NCI-H526 (cell line): ENCODE measurements around the gene C19orf81.
A peak's percentile ranks its signal among the peaks of the same experiment; 100 is the strongest.
"Not testable (repeated sequence)": the region's sequence is repeated elsewhere in the genome, so short reads cannot be mapped to it uniquely, and the experiment has no call there.

Experiments used
- DNase-seq, 2 experiments: peaks; one replicate each; lab custom pipeline; 2025; lab: John Stamatoyannopoulos, UW

The C19orf81 gene

DNA sequence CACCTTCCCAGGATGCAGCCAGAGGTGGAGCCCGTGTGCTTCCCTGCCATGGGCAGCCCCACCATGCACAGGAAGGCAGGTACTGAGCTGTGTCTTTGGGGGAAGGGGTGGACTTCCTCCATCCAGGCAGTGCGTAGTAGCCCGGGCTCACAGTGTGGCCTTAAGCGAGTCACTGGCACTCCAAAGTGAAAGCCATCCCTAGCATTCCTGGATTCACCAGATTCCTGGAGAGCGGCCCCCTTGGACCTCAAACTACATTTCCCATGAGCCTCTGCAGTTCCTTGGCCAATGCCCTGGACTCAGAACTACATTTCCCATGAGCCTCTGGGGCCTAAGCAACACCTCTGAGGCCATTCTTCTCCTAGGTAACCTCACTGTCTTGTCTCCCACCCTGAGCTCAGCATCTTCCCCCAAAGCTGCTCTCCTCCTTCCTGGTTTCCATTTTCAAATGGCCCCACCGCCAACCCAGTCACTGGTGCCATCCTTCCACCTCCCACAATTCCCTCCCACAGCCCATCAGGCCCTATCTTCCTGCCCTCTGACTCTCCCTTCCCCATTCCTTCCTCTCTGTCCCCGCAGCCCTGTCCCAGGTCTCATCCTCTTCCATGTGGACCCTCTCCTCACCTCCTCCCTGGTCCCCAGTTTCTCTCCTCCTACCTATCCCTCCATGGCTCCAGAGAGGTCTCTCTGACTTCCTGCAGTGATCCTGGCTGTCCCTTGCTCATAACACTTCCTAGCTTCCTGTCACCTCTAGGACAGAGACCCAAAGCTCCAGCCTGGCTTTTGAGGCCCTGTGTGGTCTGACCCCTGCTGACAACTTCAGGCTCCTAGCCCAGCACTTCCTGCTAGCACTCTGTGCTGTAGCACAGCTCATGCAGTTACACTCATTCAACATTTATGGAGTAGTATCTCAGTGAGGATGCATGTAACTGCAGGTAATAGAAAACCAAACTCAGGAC is at the start of gene C19orf81:
C19orf81 (plus strand) TSS at position 13 of the 959 bp plus-strand sequence; CDS start at position 13, 0 bp downstream.
- peak in 1 of 2 experiments; percentile 27 for DNase-seq

DNA sequence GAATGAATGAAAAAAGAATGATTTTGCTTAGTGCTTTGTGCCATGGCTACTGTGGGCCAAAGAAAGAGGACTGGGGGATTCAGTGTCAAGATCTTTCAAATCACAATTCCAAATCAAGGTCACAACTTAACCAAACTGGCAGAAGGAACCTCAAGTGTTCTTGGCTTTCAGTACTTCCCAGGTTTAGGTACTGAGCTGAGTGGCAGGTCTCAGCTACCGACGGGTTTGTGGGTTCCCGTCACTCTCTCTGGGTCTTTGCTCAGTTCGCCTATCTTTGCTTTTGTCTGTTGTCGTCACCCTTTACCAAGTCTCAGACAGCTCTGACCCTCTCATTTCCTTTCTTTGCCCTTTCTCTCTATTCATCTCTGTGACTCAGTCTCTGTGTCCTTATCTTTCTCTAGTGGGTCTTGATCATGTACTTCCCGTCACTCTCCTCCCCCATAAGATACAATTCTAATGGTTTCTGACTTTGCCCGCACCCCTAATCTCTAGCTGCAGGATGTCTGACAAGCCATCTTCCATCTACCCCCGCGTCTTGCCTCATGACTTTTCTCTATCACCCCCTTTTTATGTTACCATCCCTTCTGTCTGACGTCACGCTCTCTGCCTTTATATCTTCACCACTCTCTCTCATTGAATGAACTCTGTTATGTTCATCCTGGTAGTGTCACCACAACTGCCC is 47.7 kb upstream of the C19orf81 start:
- DNase-seq = no peak

DNA sequence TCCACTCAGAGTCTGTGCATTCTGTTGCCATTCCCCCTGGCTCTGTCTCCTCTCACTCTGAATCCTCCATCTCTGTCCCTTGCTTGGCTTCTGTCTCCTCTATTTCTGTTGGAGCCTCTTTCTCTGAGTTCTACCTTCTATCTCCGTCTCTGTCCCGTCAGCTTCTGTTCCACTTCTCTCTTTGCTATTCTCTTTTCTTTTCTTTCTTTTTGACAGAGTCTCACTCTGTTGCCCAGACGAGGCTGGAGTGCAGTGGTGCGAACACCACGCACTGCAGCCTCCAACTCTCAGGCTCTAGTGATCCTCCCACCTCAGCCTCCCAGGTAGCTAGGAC is 47.2 kb upstream of the C19orf81 start:
- DNase-seq = no peak

DNA sequence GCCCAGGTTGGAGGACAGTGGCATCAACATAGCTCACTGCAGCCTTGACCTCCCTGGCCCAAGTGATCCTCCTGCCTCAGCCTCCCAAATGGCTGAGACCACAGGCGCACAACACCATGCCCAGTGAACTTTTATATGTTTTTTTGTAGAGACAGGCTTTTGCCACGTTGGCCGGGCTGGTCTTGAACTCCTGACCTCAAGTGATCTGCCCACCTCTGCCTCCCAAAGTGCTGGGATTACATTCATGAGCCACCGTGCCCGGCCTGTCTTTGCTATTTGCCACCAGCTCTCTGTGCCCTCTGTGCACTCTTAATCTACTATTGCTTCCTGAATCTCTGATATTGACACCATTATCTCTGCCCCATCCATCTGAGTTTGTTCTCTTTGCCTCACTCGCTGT is 46.7 kb upstream of the C19orf81 start:
- no peak for DNase-seq

DNA sequence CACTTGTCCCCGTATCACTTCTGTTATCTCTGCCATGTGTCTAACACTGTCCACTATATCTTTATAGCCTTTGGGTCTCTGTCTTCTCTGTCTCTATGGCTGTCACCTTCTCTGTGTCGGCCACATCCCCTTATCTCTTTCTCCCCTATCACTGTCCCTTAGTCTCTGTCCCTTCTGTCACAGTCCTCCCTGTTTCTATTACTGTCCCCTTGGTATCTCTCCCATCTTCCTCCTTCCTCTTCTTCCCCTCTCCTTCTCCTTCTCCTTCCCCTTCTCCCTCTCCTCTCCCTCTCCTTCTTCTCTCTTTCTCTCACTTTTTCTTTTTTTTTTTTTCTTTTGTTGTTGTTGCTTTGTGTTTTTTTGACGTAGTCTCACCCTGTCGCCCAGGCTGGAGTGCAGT is 46.3 kb upstream of the C19orf81 start:
- DNase-seq = no peak

DNA sequence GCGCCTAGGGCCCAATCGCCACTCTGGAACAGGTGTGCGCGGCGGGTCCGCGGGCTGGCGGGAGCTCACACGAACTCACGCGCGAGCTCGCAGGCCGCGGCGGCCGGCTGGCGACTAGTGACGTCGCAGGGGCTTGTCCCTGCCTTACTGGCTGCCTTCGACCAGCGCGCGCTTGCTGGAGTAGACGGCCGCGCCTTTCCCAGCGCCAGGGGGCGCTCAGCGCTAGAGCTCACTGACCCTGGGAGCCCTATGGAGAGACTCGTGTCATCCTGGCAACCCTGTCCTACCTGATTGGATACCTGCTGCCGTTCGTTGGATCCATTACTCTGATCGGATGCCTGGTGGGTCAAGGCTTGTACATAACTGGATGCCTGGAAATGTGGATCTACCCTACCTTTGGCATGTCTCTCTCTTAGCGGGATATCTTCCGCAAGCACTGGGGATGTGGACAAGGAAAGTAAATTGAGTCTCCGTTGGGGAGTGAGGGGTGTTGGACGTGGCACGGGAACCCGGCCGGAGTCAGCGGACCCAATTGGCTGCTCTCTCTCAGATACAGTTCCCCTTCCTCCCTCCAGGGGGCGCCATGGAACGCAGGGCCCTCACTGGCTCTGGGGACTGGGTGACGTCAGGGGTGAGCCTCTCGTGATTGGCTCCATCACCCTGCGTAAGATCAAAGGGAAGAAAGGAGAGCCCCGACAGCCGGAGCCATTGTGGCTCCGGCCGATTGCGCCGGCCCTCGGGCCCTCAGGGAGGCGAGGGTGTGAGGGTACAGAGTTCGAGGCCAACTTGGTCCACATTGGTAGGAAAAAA is 44.8 kb upstream of the C19orf81 start:
- DNase-seq = not testable (repeated sequence)

DNA sequence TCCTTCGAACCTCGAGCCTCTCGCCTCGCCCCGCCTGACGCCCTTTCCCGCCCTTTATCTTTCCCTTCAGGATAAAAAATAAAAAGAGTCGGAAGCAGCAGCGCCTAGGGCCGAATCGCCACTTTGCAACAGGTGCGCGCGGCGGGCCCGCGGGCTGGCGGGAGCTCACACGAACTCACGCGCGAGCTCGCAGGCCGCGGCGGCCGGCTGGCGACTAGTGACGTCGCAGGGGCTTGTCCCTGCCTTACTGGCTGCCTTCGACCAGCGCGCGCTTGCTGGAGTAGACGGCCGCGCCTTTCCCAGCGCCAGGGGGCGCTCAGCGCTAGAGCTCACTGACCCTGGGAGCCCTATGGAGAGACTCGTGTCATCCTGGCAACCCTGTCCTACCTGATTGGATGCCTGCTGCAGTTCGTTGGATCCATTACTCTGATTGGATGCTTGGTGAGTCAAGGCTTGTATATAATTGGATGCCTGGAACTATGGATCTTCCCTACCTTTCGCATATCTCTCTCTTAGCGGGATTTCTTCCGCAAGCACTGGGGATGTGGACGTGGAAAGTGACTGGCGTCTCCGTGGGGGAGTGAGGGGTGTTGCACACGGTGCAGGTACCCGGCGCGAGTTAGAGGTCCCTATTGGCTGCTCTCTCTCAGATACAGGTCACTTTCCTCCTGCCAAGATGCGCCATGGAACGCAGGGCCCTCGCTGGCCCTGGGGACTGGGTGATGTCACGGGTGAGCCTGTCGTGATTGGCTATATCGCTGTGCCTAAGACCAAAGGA is 43.0 kb upstream of the C19orf81 start:
- not testable (repeated sequence) for DNase-seq

DNA sequence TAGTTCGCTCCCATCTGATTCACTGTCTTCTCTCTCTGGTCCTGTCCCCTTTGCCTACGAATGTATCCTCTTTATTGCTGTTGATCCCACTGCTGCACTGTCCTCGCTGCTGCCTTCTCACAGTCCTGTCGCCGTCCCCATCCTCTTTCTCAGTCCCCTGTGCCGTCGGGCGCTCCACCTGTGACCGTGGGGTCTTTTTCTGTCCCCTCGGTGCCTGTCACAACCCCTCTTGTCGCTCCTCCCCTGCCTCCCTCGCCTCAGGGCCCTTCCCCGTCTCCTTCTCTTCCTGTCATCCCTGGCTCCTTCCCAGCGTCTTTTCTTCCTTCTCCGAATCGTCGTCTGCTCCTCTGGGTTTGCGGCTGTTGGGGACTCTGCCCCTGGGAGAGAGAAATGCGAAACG is 41.9 kb upstream of the C19orf81 start:
- no peak for DNase-seq

DNA sequence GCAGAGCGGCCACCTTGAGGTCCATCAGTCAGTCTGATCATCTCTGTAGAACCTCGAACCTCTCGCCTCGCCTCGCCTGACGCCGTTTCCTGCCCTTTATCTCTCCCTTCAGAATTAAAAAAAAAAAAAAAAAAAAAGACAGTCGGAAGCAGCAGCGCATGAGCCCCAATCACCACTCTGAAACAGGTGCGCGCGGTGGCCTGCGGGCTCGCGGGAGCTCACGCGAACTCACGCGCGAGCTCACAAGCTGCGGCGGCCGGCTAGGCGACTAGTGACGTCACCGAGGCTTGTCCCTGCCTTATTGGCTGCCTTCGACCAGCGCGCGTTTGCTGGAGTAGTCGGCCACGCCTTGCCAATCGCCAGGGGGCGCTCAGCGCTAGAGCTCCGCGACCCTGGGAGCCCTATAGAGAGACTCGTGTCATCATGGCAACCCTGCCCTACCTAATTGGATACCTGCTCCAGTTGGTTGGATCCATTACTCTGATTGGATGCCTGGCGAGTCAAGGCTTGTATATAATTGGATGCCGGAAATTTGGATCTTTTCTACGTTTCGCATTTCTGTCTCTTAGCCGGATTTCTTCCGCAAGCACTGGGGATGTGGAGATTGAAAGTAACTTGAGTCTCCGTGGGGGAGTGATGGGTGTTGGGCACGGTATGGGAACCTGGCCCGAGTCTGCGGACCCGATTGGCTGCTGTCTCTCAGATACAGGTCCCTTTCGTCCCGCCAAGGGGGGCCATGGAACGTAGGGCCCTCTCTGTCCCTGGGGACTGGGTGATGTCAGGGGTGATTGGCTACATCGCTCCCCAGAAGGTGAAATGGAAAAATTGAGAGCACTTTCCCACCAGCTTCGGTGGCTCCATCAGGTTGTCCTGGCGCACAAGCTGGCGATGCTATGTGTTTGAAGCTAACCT is 41.1 kb upstream of the C19orf81 start:
- peak in 1 of 2 experiments; percentile 67 for DNase-seq

DNA sequence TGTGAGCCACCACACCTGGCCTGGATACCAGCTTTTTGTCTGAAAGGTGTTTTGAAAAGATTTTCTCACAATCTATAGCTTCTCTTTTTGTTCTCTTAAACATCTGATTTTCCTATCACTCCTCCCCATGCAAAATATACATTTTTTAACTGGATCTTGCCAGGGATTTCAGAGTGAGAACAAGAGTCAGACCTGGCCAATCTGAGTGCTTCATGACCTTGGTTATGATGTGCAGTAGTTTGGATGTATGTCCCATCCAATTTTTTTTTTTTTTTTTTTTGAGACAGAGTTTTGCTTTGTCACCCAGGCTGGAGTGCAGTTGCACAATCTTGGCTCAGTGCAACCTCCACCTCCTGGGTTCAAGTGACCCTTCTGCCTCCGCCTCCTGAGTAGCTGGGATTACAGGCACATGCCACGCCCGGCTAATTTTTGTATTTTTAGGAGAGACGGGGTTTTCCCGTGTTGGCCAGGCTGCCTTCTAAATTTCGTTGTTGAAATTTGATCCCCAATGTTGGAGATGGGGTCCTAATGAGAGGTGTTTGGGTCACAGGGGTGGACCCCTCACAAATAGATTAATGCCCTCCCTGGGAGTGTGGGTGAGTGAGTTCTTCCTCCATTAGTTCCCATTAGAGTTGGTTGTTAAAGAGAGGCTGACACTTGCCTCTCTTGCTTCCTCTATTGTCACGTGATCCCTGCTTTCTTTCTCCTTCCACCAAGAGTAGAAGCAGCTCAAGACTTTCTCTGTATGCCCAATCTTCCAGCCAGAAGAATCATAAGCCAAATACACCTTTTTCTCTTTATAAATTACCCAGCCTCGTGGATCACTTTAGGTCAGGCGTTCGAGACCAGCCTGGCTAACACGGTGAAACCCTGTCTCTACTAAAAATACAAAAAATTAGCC is 36.5 kb upstream of the C19orf81 start:
- DNase-seq = not testable (repeated sequence)

DNA sequence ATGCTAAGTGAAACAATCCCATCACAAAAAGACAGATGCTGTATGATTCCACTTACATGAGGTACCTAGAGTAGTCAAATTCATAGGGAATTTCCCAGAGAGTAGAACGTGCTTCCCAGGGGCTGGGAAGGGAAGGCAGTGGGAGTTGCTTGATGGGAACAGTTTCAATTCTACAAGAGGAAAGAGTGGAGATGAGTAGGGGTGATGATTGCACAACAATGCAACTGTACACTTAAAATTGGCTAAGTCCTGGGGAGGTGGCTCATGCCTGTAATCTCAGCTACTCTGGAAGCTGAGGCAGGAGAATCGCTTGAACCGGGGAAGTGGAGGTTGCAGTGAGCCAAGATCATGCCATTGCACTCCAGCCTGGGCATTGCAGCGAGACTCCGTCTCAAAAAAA is 30.9 kb upstream of the C19orf81 start:
- not testable (repeated sequence) for DNase-seq

DNA sequence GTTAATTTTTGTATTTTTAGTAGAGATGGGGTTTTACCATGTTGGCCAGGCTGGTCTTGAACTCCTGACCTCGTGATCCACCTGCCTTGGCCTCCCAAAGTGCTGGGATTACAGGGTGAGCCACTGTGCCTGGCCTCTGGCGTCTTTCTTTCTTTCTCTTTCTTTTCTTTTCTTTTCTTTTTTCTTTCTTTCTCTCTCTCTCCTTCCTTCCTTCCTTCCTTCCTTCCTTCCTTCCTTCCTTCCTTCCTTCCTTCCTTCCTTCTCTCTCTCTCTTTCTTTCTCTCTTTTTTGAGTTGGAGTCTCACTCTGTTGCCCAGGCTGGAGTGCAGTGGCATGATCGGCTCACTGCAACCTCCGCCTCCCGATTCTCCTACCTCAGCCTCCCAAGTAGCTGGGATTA is 30.1 kb upstream of the C19orf81 start:
- DNase-seq = not testable (repeated sequence)

DNA sequence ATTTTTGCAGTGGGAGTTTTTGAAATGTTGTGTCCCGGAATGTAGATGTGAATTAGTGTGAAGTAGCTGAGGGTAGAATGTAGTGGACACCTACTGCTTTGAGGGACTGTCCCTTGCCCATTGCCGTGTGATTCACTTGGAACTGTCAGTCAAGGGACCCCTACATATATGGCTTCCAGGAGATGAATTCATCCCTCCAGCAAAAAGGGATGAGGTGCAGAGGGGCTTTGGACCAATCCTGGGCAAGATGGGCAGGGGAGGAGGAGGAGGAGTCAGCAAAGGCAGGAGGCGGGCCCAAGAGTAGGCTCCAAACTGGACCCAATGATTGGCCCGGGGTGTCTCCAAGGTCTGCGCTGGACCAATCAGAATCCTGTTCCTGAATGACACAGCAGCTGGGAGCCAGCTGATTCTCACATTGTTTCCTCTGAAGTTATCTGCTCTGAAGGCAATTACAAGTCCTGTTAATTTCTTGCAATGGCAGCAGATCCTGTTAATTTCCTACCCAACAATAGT is 28.8 kb upstream of the C19orf81 start:
- DNase-seq = not testable (repeated sequence)

DNA sequence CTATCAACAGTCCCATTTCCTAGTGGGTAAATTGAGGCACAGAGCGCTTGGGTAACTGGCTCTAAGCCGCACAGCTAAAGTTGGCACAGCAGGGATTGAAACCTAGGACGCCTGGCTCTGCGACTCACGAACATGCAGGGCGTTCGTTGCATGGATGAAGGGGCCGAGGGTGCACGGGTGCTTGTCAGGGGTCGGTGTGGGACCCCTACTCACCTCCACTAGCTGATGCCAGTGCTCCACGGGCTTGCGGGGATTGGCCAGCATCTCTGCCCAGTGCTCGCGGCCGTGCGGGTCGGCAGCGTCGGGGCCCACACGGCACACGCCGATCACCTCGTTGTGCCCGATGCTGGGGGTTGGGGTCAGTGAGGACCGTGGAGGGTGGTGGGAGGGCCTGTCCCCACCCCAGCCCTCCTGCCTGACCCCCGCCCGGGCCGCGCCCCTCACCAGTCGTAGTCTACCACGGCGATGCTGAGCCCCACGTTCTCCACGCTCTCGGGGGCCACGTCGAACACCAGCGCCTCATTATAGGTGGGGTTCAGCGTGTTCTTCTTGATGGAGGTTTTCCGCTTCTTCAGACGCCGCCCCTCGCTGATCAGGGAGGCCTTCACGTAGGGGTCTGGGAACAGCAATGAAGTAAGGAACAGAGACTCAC is 24.2 kb upstream of the C19orf81 start:
- DNase-seq = no peak

DNA sequence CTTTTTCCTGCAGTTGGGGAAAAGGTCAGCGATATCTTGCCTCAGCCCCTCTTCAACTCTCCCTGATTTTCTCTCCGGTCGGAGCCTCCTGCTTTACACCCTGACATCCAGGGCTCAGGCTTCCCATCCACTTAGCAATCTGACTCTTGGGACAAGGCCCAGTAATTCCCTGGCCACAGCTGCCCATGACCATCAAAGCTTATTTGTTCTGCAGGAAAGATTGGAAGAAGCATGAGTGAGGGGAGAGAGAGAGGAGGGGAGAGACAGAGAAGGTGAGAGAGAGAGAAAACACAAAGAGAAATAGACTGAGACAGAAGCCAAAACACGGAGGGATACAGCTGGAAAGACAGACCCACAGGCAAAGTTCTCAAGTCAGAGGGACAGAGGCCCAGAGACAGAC is 23.2 kb upstream of the C19orf81 start:
- no peak for DNase-seq

DNA sequence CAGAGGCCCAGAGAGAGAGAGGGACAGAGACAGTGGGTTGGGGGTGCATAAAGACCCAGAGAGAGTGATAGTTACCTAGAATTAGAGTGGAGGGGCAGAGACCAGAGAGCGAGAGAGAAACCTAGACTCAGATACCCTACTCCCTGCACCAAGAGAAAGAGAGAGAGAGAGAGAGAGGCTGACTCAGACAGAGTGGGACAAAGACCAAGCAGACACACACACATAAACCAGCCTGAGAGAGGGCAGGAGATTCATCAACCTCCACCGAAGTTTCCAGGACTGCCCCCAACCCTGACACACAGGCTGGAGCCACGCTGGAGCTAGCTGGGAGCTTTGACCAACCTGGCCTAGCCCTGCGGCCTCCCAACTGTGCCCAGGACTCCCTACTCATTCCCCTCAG is 22.4 kb upstream of the C19orf81 start:
- DNase-seq = no peak

DNA sequence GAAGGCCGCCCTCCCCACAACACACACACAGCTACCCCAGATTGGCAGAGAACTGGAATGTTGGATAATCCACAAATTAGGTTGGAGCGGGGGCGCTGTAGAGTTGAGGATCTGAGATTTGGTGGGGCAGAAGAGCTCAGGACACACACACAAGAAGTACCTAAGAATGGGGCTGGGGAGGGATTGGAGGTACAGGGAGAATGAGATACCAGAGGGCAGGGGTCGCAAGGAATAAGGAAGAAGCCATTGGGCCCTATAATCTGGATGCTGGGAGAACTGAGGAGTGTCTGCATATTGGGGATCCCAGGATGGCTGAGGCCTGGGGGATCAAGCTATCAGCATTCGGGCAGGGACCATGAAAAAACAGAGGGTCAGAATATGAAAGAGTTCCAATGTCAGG is 21.1 kb upstream of the C19orf81 start:
- DNase-seq = no peak

DNA sequence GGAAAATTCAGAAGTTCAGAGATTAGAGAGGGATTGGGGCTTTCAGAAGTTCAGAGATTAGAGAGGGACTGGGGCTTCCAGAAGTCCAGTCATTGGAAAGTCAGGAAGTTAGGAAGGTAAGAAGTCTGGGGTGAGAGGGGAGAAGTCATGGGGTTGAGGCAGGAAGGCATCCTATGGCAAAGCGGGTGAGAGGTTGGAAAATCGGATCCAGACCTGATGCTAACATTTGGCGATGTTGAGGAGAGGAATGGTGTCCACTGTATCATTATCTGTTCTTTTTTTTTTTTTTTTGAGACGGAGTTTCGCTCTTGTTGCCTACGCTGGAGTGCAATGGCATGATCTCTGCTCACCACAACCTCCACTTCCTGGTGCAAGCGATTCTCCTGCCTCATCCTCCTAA is 20.7 kb upstream of the C19orf81 start:
- DNase-seq = no peak

DNA sequence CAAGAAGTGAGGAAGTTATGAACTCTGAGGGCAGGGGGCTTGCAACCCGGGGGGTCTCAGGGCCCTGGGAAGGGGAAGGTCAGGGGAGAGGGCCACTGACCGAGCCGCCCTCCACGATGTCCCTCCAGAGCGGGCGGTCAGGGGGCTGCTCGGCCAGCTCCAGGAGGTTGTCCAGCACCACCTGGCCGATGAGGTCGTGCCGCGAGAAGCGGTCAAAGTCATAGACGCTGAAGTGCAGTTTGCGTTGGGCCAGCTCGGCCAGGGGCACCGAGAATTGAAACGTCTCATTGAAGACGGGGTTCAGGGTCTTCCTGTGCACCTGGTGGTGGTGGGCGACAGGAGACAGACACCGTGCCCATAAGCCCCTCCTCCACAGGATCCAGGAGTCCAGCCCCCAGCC is 20.1 kb upstream of the C19orf81 start:
- DNase-seq = no peak
